ENCODE measurements around the gene ADNP. TPM values are rescaled to one million over a fixed set of nuclear protein-coding genes. Genes with fewer than 3 reads are reported as not detected.

ADNP gene
- total and polyA plus RNA-seq, 2 experiments from 2014 or later, result 95.0 to 106 TPM

DNA sequence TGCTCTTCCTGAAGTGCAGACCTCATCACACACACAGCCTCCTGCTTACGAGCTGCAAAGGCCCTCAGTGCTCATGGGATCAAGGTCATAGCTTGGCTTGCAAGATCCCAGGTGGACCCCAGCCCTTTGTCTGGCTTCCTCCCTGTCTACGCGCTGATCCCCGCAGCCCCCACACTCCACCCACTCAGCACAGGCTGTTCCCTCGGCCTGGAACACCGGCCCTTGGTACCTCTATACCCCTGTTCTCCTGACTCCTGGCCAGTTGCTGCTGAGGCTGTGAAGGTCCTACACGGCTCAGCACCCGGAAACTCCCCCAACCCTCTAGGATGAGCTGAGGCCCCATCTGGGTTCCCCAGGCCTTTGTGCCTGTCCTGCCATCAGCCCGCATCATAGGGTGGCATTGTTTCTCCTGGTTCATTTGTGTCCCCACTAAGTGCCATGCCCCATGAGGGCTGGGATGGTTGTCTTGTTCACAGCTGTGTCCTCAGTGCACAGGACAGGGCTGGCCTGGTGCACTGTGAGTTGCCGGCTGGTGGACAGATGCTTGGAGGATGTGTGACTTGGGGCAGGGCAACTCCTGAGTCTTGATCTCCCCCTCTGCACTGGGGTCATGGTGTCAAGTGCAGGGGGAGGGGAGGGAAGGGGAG lies 57.0 kb downstream of the ADNP start:
- TF ChIP-seq, protein P1, sequence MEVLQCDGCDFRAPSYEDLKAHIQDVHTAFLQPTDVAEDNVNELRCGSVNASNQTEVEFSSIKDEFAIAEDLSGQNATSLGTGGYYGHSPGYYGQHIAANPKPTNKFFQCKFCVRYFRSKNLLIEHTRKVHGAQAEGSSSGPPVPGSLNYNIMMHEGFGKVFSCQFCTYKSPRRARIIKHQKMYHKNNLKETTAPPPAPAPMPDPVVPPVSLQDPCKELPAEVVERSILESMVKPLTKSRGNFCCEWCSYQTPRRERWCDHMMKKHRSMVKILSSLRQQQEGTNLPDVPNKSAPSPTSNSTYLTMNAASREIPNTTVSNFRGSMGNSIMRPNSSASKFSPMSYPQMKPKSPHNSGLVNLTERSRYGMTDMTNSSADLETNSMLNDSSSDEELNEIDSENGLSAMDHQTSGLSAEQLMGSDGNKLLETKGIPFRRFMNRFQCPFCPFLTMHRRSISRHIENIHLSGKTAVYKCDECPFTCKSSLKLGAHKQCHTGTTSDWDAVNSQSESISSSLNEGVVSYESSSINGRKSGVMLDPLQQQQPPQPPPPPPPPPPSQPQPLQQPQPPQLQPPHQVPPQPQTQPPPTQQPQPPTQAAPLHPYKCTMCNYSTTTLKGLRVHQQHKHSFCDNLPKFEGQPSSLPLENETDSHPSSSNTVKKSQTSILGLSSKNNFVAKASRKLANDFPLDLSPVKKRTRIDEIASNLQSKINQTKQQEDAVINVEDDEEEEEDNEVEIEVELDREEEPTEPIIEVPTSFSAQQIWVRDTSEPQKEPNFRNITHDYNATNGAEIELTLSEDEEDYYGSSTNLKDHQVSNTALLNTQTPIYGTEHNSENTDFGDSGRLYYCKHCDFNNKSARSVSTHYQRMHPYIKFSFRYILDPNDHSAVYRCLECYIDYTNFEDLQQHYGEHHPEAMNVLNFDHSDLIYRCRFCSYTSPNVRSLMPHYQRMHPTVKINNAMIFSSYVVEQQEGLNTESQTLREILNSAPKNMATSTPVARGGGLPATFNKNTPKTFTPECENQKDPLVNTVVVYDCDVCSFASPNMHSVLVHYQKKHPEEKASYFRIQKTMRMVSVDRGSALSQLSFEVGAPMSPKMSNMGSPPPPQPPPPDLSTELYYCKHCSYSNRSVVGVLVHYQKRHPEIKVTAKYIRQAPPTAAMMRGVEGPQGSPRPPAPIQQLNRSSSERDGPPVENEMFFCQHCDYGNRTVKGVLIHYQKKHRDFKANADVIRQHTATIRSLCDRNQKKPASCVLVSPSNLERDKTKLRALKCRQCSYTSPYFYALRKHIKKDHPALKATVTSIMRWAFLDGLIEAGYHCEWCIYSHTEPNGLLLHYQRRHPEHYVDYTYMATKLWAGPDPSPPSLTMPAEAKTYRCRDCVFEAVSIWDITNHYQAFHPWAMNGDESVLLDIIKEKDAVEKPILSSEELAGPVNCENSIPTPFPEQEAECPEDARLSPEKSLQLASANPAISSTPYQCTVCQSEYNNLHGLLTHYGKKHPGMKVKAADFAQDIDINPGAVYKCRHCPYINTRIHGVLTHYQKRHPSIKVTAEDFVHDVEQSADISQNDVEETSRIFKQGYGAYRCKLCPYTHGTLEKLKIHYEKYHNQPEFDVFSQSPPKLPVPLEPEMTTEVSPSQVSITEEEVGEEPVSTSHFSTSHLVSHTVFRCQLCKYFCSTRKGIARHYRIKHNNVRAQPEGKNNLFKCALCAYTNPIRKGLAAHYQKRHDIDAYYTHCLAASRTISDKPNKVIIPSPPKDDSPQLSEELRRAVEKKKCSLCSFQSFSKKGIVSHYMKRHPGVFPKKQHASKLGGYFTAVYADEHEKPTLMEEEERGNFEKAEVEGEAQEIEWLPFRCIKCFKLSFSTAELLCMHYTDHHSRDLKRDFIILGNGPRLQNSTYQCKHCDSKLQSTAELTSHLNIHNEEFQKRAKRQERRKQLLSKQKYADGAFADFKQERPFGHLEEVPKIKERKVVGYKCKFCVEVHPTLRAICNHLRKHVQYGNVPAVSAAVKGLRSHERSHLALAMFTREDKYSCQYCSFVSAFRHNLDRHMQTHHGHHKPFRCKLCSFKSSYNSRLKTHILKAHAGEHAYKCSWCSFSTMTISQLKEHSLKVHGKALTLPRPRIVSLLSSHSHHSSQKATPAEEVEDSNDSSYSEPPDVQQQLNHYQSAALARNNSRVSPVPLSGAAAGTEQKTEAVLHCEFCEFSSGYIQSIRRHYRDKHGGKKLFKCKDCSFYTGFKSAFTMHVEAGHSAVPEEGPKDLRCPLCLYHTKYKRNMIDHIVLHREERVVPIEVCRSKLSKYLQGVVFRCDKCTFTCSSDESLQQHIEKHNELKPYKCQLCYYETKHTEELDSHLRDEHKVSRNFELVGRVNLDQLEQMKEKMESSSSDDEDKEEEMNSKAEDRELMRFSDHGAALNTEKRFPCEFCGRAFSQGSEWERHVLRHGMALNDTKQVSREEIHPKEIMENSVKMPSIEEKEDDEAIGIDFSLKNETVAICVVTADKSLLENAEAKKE (CRISPR knock-in tag; IDR thresholded peaks at IDR 0.05), result no peak
- TF ChIP-seq JUNB (IDR thresholded peaks at IDR 0.05; ENCODE audit: unreplicated experiment), result no peak
- Mint-ChIP-seq H3K4me1 (peaks cover 47% of the 10 kb centered on the region), H3K9me3 (no peaks in the 10 kb centered on the region; the same call in 2 of the 3 replicates), H3K4me3 (no peak overlapping the region), H3K27me3 (ENCODE audit: insufficient read depth, low read depth, poor library complexity) (peaks cover 33% of the 10 kb centered on the region), H3K36me3 (ENCODE audit: low read depth) (peaks cover 23% of the 10 kb centered on the region), H3K27ac (no peak overlapping the region)
- ATAC-seq, result no peak
- Histone ChIP-seq H3K27me3 (ENCODE audit: insufficient read depth) (no peaks in the 10 kb centered on the region), H3K9me2 (ENCODE audit: insufficient read depth) (no peaks in the 10 kb centered on the region), H2AFZ (no peak overlapping the region), H3K4me1 (ENCODE audit: insufficient read depth) (peaks cover 18% of the 10 kb centered on the region), H3F3A (replicated peaks; ENCODE audit: low read depth) (peaks cover 7% of the 10 kb centered on the region; the same call in 1 of the 2 replicates), H4K20me1 (replicated peaks; ENCODE audit: insufficient read depth) (no peaks in the 10 kb centered on the region), H3K4me3 (no peak overlapping the region), H3K27ac (ENCODE audit: low read depth) (no peak overlapping the region), H3K4me2 (no peak overlapping the region), H3K79me2 (replicated peaks; ENCODE audit: insufficient read depth) (no peaks in the 10 kb centered on the region; the same call in 1 of the 2 replicates), H3K36me3 (ENCODE audit: insufficient read depth) (no peaks in the 10 kb centered on the region)
- no peak for DNase-seq (ENCODE audit: low spot score)

DNA sequence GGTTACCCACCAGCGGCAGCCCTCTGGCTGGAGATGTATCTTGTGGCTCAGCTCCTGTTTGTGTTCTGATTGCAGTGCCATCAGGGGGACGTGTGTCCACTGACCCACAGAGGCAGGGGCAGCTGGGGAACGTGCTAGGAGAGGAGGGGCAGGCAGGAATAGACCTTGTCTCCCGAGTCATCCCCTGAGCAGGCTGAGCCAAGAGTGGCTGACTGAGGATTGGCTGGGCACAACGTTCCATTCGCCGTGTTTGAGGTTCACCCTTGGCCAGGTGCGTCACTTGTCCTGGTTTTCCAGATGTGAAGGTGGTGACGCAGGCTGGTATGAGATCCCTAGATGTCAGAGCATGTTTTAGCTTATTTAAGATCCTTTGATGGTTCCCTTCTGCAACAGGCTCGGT lies 57.7 kb downstream of the ADNP start:
- Mint-ChIP-seq H3K27me3 (ENCODE audit: insufficient read depth, low read depth, poor library complexity) (peaks cover 33% of the 10 kb centered on the region), H3K4me1 (peaks cover 49% of the 10 kb centered on the region), H3K36me3 (ENCODE audit: low read depth) (peaks cover 20% of the 10 kb centered on the region), H3K4me3 (no peak overlapping the region), H3K9me3 (no peaks in the 10 kb centered on the region; the same call in 2 of the 3 replicates), H3K27ac (no peak overlapping the region)
- Histone ChIP-seq H3K36me3 (ENCODE audit: insufficient read depth) (no peaks in the 10 kb centered on the region), H4K20me1 (replicated peaks; ENCODE audit: insufficient read depth) (no peaks in the 10 kb centered on the region), H3K4me3 (no peak overlapping the region), H3K27ac (ENCODE audit: low read depth) (no peak overlapping the region), H3K27me3 (ENCODE audit: insufficient read depth) (no peaks in the 10 kb centered on the region), H3K4me2 (no peak overlapping the region), H2AFZ (no peak overlapping the region), H3F3A (replicated peaks; ENCODE audit: low read depth) (peaks cover 7% of the 10 kb centered on the region; the same call in 1 of the 2 replicates), H3K79me2 (replicated peaks; ENCODE audit: insufficient read depth) (no peaks in the 10 kb centered on the region; the same call in 1 of the 2 replicates), H3K9me2 (ENCODE audit: insufficient read depth) (no peaks in the 10 kb centered on the region), H3K4me1 (ENCODE audit: insufficient read depth) (peaks cover 18% of the 10 kb centered on the region)
- no peak for DNase-seq (ENCODE audit: low spot score)
- no peak for ATAC-seq
- TF ChIP-seq JUNB (IDR thresholded peaks at IDR 0.05; ENCODE audit: unreplicated experiment), result no peak
- TF ChIP-seq, protein P1 (CRISPR knock-in tag; IDR thresholded peaks at IDR 0.05), result no peak
- no peak for TF ChIP-seq EZH2 (IDR thresholded peaks at IDR 0.05; ENCODE audit: low read depth, unreplicated experiment)
